Endothelial cell of umbilical vein (primary cell): Measurements from ENCODE around the gene GABPB2.

Experiments used
- CTCF ChIP-seq, 2 donors: IDR thresholded peaks; 1 replicate in 1 of 2; 2 replicates in 1 of 2; pipeline ENCODE4 v1.5.1; 2011; ENCODE audit warnings: low read length in 2 of 2, mild to moderate bottlenecking in 2 of 2, moderate library complexity in 2 of 2, control low read depth in 1 of 2, inconsistent platforms in 1 of 2, low read depth in 1 of 2; ENCODE audit not compliant: insufficient read depth in 1 of 2; ENCODE audit errors: extremely low read depth in 1 of 2
- EZH2 ChIP-seq: IDR thresholded peaks from 2 replicates; pipeline ENCODE4 v1.6.1; 2012; ENCODE audit warnings: borderline replicate concordance, low read depth, mild to moderate bottlenecking, moderate library complexity, low read length, inconsistent platforms; ENCODE audit not compliant: severe bottlenecking
- JUN ChIP-seq: IDR thresholded peaks from 2 replicates; pipeline ENCODE4 v1.6.1; 2011; ENCODE audit warnings: borderline replicate concordance, low read depth; ENCODE audit not compliant: insufficient read length, insufficient read depth
- POLR2A ChIP-seq: IDR thresholded peaks from 2 replicates; pipeline ENCODE4 v1.6.1; 2012; ENCODE audit warnings: low read depth, mild to moderate bottlenecking, control low read depth, low read length
- TF ChIP-seq, protein P1 (sequence below): IDR thresholded peaks from 2 replicates; pipeline ENCODE4 v1.6.1; 2011; ENCODE audit not compliant: insufficient read depth, insufficient read length

- no peak for TF ChIP-seq EZH2
- TF ChIP-seq JUN, result no peak
- no peak for TF ChIP-seq CTCF (IDR thresholded peaks at IDR 0.05; ENCODE audit: extremely low read depth in 1 of 2, insufficient read depth in 1 of 2, low read depth in 1 of 2, low read length in 2 of 2)
- TF ChIP-seq, protein P1, sequence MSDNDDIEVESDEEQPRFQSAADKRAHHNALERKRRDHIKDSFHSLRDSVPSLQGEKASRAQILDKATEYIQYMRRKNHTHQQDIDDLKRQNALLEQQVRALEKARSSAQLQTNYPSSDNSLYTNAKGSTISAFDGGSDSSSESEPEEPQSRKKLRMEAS, result no peak
- TF ChIP-seq POLR2A, result no peak
Observed at GRCh38 chr1:151134396-151134795, 63.8 kb downstream of the GABPB2 start.
